CD8-positive, alpha-beta memory T cell (primary cell): ENCODE results near the gene UQCRH. TPM values are rescaled to one million over a fixed set of nuclear protein-coding genes. Genes with fewer than 3 reads are reported as not detected.

Source experiments
- CTCF ChIA-PET: fragments of 350-600 bp; sonication (Branson Sonifier 250); formaldehyde crosslinking; loops from one replicate; lab custom pipeline; 2021; ENCODE audit warnings: antibody characterized with exemption; lab: Charles Lee
- POLR2A ChIA-PET: fragments of 350-600 bp; sonication (Branson Sonifier 250); formaldehyde crosslinking; loops from one replicate; lab custom pipeline; 2021; ENCODE audit warnings: antibody characterized with exemption; lab: Charles Lee
- DNase-seq, 5 donors: peaks; one replicate each; pipeline versions ENCODE4 v3.0.0 to v3.0.0-alpha.2; 2020 to 2022; ENCODE audit warnings: mixed read lengths in 1 of 5
- H3K27ac ChIP-seq: one replicate; pipeline ENCODE4 v1.7.0; 2013; ENCODE audit warnings: low read depth, mild to moderate bottlenecking, low read length, moderate library complexity
- H3K27me3 ChIP-seq: 2 replicates; pipeline ENCODE4 v1.7.0; 2013; ENCODE audit warnings: low read length, mild to moderate bottlenecking; ENCODE audit not compliant: insufficient read depth, poor library complexity, severe bottlenecking
- H3K36me3 ChIP-seq: 2 replicates; pipeline ENCODE4 v1.7.0; 2013; ENCODE audit warnings: mild to moderate bottlenecking, low read length, moderate library complexity; ENCODE audit not compliant: insufficient read depth
- H3K4me1 ChIP-seq: 2 replicates; pipeline ENCODE4 v1.7.0; 2013; ENCODE audit warnings: mild to moderate bottlenecking, low read length, moderate library complexity; ENCODE audit not compliant: insufficient read depth
- H3K4me3 ChIP-seq: 2 replicates; pipeline ENCODE4 v1.7.0; 2013; ENCODE audit warnings: mild to moderate bottlenecking, low read length
- H3K9me3 ChIP-seq: 2 replicates; pipeline ENCODE4 v1.7.0; 2013; ENCODE audit warnings: mild to moderate bottlenecking, low read length
- H3K27ac Mint-ChIP-seq, 8 donors: one replicate each; pipeline ENCODE4 v1.8.0; 2020 to 2021; ENCODE audit warnings: mixed read lengths in 8 of 8, mild to moderate bottlenecking in 6 of 8, inconsistent platforms in 3 of 8, moderate library complexity in 3 of 8
- H3K27me3 Mint-ChIP-seq, 2 donors: one replicate each; pipeline ENCODE4 v1.8.0; 2020 to 2021; ENCODE audit warnings: mixed read lengths in 2 of 2, mild to moderate bottlenecking in 1 of 2, moderate library complexity in 1 of 2
- H3K36me3 Mint-ChIP-seq, 3 donors: one replicate each; pipeline ENCODE4 v1.8.0; 2020 to 2021; ENCODE audit warnings: mixed read lengths in 3 of 3, inconsistent platforms in 1 of 3, mild to moderate bottlenecking in 1 of 3
- H3K4me1 Mint-ChIP-seq, 3 donors: one replicate each; pipeline ENCODE4 v1.8.0; 2020 to 2021; ENCODE audit warnings: mixed read lengths in 3 of 3, inconsistent platforms in 1 of 3, mild to moderate bottlenecking in 1 of 3
- H3K4me3 Mint-ChIP-seq, 7 donors: one replicate each; pipeline ENCODE4 v1.8.0; 2020 to 2021; ENCODE audit warnings: mixed read lengths in 7 of 7, mild to moderate bottlenecking in 6 of 7, moderate library complexity in 4 of 7, inconsistent platforms in 2 of 7
- H3K9me3 Mint-ChIP-seq, 5 donors: one replicate each; pipeline ENCODE4 v1.8.0; 2020 to 2022; ENCODE audit warnings: mixed read lengths in 5 of 5, mild to moderate bottlenecking in 3 of 5, moderate library complexity in 2 of 5, inconsistent platforms in 1 of 5
- polyA plus RNA-seq: library from polyadenylated mRNA; unstranded; fragments of 300-500 nt; fragmentation: Illumina TruSeq; gene quantifications from one replicate; pipeline ENCODE4 v1.2.3, GENCODE V29; 2021
- total RNA-seq, 2 experiments: library from RNA; stranded (reverse); gene quantifications; one replicate each; pipeline ENCODE4 v1.2.3, GENCODE V29; 2021

UQCRH gene
- total and polyA plus RNA-seq, 3 experiments from 2014 or later, result 278 to 394 (median 371) TPM

- Histone ChIP-seq H3K36me3 (peaks cover 13% of the 10 kb centered on the region), H3K9me3 (no peaks in the 10 kb centered on the region), H3K27ac (no peak overlapping the region), H3K4me3 (no peak overlapping the region), H3K4me1 (peaks cover 3% of the 10 kb centered on the region), H3K27me3 (no peaks in the 10 kb centered on the region)
- Mint-ChIP-seq H3K36me3 (peaks cover 0 to 63% (median 11%) of the 10 kb centered on the region in 3 donors), H3K4me1 (peaks cover 21 to 25% (median 24%) of the 10 kb centered on the region in 3 donors), H3K27me3 (no peaks in the 10 kb centered on the region), H3K4me3 (peak overlapping the region in 1 of 7 donors; percentile 62), H3K27ac (peak overlapping the region in 2 of 8 donors; percentile 3 to 12), H3K9me3 (no peaks in the 10 kb centered on the region)
- CTCF ChIA-PET, result interaction anchor here (1.0 kb wide), 1 partner anchor 62 kb away, joined by 3 read pairs; no protein-coding TSS in a partner anchor
- DNase-seq, result peak in 3 of 5 donors; percentile 5 to 48 (median 30)
- POLR2A ChIA-PET, result no interaction called here
Observed at GRCh38 chr1:46285730-46286477, 17.6 kb upstream of the UQCRH start.

GRCh38 chr1:46288485-46289133, 14.9 kb upstream of the UQCRH start:
- Mint-ChIP-seq H3K9me3 (no peaks in the 10 kb centered on the region), H3K27me3 (no peaks in the 10 kb centered on the region), H3K36me3 (peaks cover 0 to 53% (median 6%) of the 10 kb centered on the region in 3 donors), H3K4me1 (peaks cover 21 to 25% (median 23%) of the 10 kb centered on the region in 3 donors), H3K4me3 (no peak overlapping the region), H3K27ac (peak overlapping the region in 3 of 8 donors; percentile 27 to 60 (median 40))
- ChIA-PET POLR2A (interaction anchor here (0.8 kb wide), 1 partner anchor 13 kb away, joined by 3 read pairs; no protein-coding TSS in a partner anchor), CTCF (no interaction called here)
- DNase-seq, result no peak
- Histone ChIP-seq H3K36me3 (peaks cover 7% of the 10 kb centered on the region), H3K27ac (no peak overlapping the region), H3K4me3 (no peak overlapping the region), H3K27me3 (no peaks in the 10 kb centered on the region), H3K4me1 (peaks cover 3% of the 10 kb centered on the region), H3K9me3 (no peaks in the 10 kb centered on the region)

GRCh38 chr1:46289134-46289494, 14.4 kb upstream of the UQCRH start:
- Histone ChIP-seq H3K9me3 (no peaks in the 10 kb centered on the region), H3K4me1 (peaks cover 3% of the 10 kb centered on the region), H3K4me3 (no peak overlapping the region), H3K27ac (no peak overlapping the region), H3K27me3 (no peaks in the 10 kb centered on the region), H3K36me3 (peaks cover 7% of the 10 kb centered on the region)
- Mint-ChIP-seq H3K27ac (peak overlapping the region in 2 of 8 donors; percentile 27 to 90), H3K27me3 (no peaks in the 10 kb centered on the region), H3K36me3 (peaks cover 0 to 50% (median 6%) of the 10 kb centered on the region in 3 donors), H3K9me3 (no peaks in the 10 kb centered on the region), H3K4me3 (peak overlapping the region in 1 of 7 donors; percentile 52), H3K4me1 (peaks cover 21 to 25% (median 23%) of the 10 kb centered on the region in 3 donors)
- ChIA-PET CTCF (no interaction called here), POLR2A (no interaction called here)
- no peak for DNase-seq

GRCh38 chr1:46289976-46290375, 13.5 kb upstream of the UQCRH start:
- Mint-ChIP-seq H3K36me3 (peaks cover 0 to 44% (median 6%) of the 10 kb centered on the region in 3 donors), H3K4me3 (no peak overlapping the region), H3K27ac (no peak overlapping the region), H3K4me1 (peaks cover 20 to 25% (median 21%) of the 10 kb centered on the region in 3 donors), H3K9me3 (no peaks in the 10 kb centered on the region), H3K27me3 (no peaks in the 10 kb centered on the region)
- Histone ChIP-seq H3K27ac (no peak overlapping the region), H3K4me3 (no peak overlapping the region), H3K4me1 (peaks cover 3% of the 10 kb centered on the region), H3K27me3 (no peaks in the 10 kb centered on the region), H3K36me3 (peaks cover 2% of the 10 kb centered on the region), H3K9me3 (no peaks in the 10 kb centered on the region)
- no peak for DNase-seq
- ChIA-PET POLR2A (interaction anchor here (1.0 kb wide), 1 partner anchor 13 kb away, joined by 3 read pairs; no protein-coding TSS in a partner anchor), CTCF (interaction anchor here (1.0 kb wide), 1 partner anchor 13 kb away, joined by 5 read pairs; the partner anchor contains the start of genes LRRC41 and UQCRH)

- H3K27me3 ChIP-seq, result no peaks in the 10 kb centered on the region
- H3K9me3 ChIP-seq, result no peaks in the 10 kb centered on the region
- no peaks in the 10 kb centered on the region for H3K4me1 ChIP-seq
- H3K4me3 Mint-ChIP-seq, result no peak overlapping the region
- no peak overlapping the region for H3K27ac Mint-ChIP-seq
- H3K36me3 ChIP-seq, result peaks cover 9% of the 10 kb centered on the region
- CTCF ChIA-PET, result no interaction called here
- POLR2A ChIA-PET, result no interaction called here
- H3K4me1 Mint-ChIP-seq, result peaks cover 1 to 8% (median 2%) of the 10 kb centered on the region in 3 donors
- peaks cover 3 to 44% (median 15%) of the 10 kb centered on the region in 3 donors for H3K36me3 Mint-ChIP-seq
- H3K27ac ChIP-seq, result no peak overlapping the region
- no peaks in the 10 kb centered on the region for H3K9me3 Mint-ChIP-seq
- no peak for DNase-seq
- no peaks in the 10 kb centered on the region for H3K27me3 Mint-ChIP-seq
- H3K4me3 ChIP-seq, result no peak overlapping the region
Observed at GRCh38 chr1:46295306-46295705, 8.2 kb upstream of the UQCRH start.

GRCh38 chr1:46298387-46298786, 5.1 kb upstream of the UQCRH start:
- no peaks in the 10 kb centered on the region for H3K27me3 ChIP-seq
- no peak overlapping the region for H3K27ac ChIP-seq
- ChIA-PET POLR2A (no interaction called here), CTCF (interaction anchor here (1.0 kb wide), 1 partner anchor 10 kb away, joined by 3 read pairs; no protein-coding TSS in a partner anchor)
- peaks cover 12% of the 10 kb centered on the region for H3K4me1 ChIP-seq
- Mint-ChIP-seq H3K4me3 (no peak overlapping the region), H3K27ac (no peak overlapping the region), H3K27me3 (no peaks in the 10 kb centered on the region), H3K9me3 (no peaks in the 10 kb centered on the region), H3K4me1 (peaks cover 16 to 34% (median 19%) of the 10 kb centered on the region in 3 donors), H3K36me3 (peaks cover 3 to 40% (median 14%) of the 10 kb centered on the region in 3 donors)
- no peak for DNase-seq
- no peak overlapping the region for H3K4me3 ChIP-seq
- H3K36me3 ChIP-seq, result peaks cover 9% of the 10 kb centered on the region
- H3K9me3 ChIP-seq, result no peaks in the 10 kb centered on the region

- Mint-ChIP-seq H3K27ac (peak overlapping the region; percentile 38 to 99 (median 90)), H3K9me3 (no peaks in the 10 kb centered on the region), H3K36me3 (peaks cover 3 to 39% (median 13%) of the 10 kb centered on the region in 3 donors), H3K4me1 (peaks cover 27 to 55% (median 34%) of the 10 kb centered on the region in 3 donors), H3K27me3 (no peaks in the 10 kb centered on the region), H3K4me3 (peak overlapping the region; percentile 94 to 99 (median 98))
- Histone ChIP-seq H3K27me3 (no peaks in the 10 kb centered on the region), H3K4me1 (peaks cover 26% of the 10 kb centered on the region), H3K27ac (peak overlapping the region; percentile 91), H3K4me3 (peak overlapping the region; percentile 94), H3K9me3 (no peaks in the 10 kb centered on the region), H3K36me3 (peaks cover 9% of the 10 kb centered on the region)
- CTCF ChIA-PET, result no interaction called here
- DNase-seq, result no peak
- POLR2A ChIA-PET, result interaction anchor here (0.5 kb wide), 1 partner anchor 13 kb away, joined by 3 read pairs; no protein-coding TSS in a partner anchor
Observed at GRCh38 chr1:46300673-46301405, 2.7 kb upstream of the UQCRH start.
